CD4-positive, alpha-beta T cell treated with Interferon gamma for 1 hour (primary cell): ENCODE measurements around the gene ARHGEF37.
A peak's percentile ranks its signal among the peaks of the same experiment; 100 is the strongest.
"Not testable (repeated sequence)": the region's sequence is repeated elsewhere in the genome, so short reads cannot be mapped to it uniquely, and the experiment has no call there.

Source experiments
- DNase-seq: peaks from one replicate; pipeline ENCODE4 v3.0.0-alpha.2; 2020

ARHGEF37 gene

GRCh38 chr5:149652697-149653096, 71.4 kb downstream of the ARHGEF37 start:
- DNase-seq, result no peak

- no peak for DNase-seq
Observed at GRCh38 chr5:149654231-149654630, 72.9 kb downstream of the ARHGEF37 start.

GRCh38 chr5:149654883-149655505, 73.7 kb downstream of the ARHGEF37 start:
- no peak for DNase-seq

- DNase-seq, result peak; percentile 22
Observed at GRCh38 chr5:149656576-149657182, 75.4 kb downstream of the ARHGEF37 start.

GRCh38 chr5:149657324-149657723, 76.0 kb downstream of the ARHGEF37 start:
- no peak for DNase-seq

DNA sequence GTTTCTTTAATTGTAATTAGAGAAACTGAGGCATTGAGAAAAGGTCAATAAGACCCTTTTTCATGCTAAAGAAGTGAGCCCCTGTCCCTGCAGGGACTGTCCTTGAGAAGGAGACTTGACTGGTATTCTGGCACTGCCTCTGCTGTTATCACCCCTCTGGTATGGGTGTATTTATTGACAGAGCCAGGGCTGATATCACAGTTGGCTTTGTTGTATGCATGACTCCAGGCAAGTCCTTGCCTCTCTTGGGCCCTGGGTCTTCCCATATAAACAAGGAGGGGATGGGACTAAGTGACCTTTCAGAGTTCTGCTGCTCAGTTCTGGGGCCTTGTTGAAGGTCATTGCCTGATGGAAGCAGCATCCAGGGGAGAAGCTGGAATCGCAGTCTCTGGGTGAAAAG, 77.0 kb downstream of the ARHGEF37 start:
- DNase-seq, result no peak

- no peak for DNase-seq
Observed at GRCh38 chr5:149664083-149664482, 82.8 kb downstream of the ARHGEF37 start.

DNA sequence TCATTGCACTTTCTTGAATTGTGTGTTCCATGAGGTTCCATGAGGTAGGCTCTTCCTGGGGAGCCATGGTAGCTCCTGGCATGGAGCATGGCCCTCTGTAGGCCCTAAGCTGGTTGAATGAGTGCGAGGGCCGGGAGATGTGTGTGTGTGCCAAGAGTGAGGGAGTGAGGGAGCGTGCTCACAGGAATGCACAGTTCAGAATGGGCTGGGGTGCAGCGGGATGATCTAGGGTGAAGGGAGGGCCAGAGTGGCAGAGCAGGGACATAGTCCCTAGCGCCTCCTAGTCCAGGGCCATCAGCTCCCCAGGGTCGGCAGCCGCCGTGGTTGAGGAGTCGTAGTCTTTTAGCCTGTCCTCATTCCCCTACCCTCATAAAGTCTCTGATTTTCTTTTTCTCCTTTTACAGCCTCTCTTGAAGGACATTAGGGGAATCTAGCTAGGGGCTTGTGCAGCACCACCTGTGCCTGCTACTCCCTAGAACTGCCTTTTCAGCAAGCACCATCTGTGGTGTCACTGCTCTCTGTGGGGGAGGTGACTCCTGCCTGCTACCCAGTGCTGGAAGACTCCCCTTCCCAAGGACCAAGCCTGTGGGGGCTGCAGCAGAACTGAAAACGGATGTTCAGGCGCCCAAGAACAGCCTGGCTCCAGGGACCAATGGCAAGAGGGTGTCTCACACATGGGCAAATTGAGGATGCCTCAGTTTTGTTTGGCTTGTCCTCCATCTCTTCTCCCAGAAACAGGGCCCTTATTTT, 83.5 kb downstream of the ARHGEF37 start:
- no peak for DNase-seq

GRCh38 chr5:149665416-149666175, 84.3 kb downstream of the ARHGEF37 start:
- DNase-seq, result no peak

- DNase-seq, result peak; percentile 42
Observed at GRCh38 chr5:149666212-149666852, 85.0 kb downstream of the ARHGEF37 start.

DNA sequence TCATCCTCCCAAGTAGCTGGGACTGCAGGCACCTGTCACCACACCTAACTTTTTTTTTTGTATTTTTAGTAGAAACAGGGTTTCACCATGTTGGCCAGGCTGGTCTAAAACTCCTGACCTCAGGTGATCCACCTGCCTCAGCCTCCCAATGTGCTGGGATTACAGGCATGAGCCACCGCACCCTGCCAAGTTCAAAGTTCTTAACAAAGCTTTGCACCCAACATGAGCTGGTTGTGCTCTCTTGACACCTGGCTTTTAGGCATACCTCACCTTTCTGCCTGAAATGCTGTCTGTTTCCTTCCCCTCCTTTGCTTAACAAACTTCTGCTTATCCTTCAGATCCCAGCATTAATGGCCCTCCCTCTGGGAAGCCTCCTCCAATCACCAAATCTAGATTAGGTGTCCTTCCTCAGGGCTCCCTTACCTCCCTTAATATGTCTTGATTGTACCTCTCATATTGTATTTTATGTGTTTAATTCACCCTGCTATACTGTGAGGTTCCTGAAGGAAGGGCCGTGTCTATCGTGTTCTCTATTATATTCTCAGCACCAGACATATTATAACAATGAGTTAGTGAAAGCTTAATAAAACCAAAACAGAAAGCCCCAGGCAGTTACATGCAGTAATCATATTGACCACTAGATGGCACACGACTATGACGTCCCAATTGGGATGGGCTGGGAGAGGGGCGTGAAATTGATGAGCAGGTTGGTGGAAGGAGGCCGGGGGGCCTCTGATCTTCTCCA, 86.0 kb downstream of the ARHGEF37 start:
- no peak for DNase-seq

- no peak for DNase-seq
Observed at GRCh38 chr5:149667829-149668330, 86.6 kb downstream of the ARHGEF37 start.

GRCh38 chr5:149669273-149669672, 88.0 kb downstream of the ARHGEF37 start:
- DNase-seq, result not testable (repeated sequence)

GRCh38 chr5:149671544-149671943, 90.2 kb downstream of the ARHGEF37 start:
- DNase-seq, result no peak

DNA sequence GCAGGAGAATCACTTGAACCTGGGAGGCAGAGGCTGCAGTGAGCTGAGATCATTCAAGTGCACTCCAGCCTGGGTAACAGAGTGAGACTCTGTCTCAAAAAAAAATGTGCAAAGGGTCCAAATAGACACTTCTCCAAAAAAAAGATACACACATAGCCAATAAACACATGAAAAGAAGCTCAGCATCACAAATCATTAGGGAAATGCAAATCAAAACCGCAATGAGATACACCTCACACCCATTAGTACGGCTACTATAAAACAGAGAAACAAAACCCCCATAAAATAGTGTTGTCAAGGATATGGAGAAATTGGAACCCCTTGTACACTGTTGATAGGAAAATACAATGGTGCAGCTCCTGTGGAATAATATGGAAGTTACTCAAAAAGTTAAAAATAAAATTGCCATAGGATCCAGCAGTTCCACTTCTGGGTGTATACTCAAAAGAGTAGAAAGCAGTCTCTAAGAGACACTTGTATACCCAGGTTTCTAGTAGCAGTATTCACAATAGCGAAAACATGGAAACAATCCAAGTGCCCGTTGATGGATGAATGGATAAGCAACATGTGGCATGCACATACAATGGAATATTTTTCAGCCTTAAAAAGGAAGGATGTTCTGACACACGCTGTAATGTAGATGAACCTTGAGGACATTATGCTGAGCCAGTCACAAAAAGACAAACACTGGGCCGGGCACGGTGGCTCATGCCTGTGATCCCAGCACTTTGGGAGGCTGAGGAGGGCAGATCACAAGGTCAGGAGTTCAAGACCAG, 91.6 kb downstream of the ARHGEF37 start:
- DNase-seq, result no peak

GRCh38 chr5:149674686-149675085, 93.4 kb downstream of the ARHGEF37 start:
- no peak for DNase-seq

DNA sequence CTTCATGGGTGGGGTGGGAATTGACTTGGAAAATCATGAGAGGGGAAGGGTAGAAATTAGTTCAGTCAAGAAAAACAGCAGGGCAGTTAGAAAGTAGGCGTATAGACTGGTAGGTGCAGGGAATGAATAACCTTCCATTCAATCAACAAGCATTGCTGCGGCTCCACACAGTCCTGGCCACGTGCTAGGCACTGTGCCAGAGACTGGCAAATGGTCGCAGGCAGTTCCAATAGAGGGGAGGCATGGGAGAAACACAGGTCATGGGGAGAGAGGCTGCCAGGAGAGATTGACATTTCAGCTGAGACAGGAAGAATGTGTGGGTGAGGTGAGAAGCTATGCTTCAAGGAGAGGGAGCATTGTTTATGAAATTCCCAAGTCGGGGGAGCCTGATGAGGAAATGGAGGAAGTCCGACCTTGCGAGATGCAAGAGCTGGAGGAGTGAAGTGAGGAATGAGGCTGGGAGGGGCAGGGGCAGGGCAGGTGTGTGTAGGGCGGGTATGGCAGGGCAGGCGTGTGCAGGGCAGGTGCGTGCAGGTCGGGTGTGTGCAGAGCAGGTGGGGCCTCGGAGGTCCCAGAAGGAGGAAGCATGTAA, 94.4 kb downstream of the ARHGEF37 start:
- DNase-seq, result no peak

- peak; percentile 44 for DNase-seq
Observed at GRCh38 chr5:149677731-149678130, 96.4 kb downstream of the ARHGEF37 start.

- DNase-seq, result no peak
Observed at GRCh38 chr5:149679876-149680809, 98.8 kb downstream of the ARHGEF37 start.
